AG04449 (cell line): ENCODE data around the gene EDN3.

Source experiments
- CTCF ChIA-PET: fragments of 350-600 bp; formaldehyde crosslinking; extraction: SDS; loops from one replicate; lab custom pipeline; 2021; ENCODE audit warnings: antibody characterized with exemption; lab: Yijun Ruan, JAX
- POLR2A ChIA-PET: fragments of 400-600, 350-600 bp; formaldehyde crosslinking; extraction: SDS; loops from one replicate; lab custom pipeline; 2020; ENCODE audit warnings: antibody characterized with exemption, inconsistent platforms; lab: Yijun Ruan, JAX
- DNase-seq: peaks from one replicate; pipeline ENCODE4 v3.0.0-alpha.2; 2010; ENCODE audit warnings: low read depth, low spot score
- H3K4me3 ChIP-seq: 2 replicates; pipeline ENCODE4 v1.5.1; 2011; ENCODE audit warnings: low read depth, mild to moderate bottlenecking, control low read depth, low read length
- CTCF ChIP-seq: IDR thresholded peaks from one replicate; pipeline ENCODE4 v1.5.1; 2011; ENCODE audit warnings: mild to moderate bottlenecking, moderate library complexity, low read length, control low read depth, inconsistent platforms; ENCODE audit not compliant: insufficient read depth; ENCODE audit errors: missing control alignments

The EDN3 gene

GRCh38 chr20:59322585-59323454 is 22.4 kb downstream of the EDN3 start:
- DNase-seq, result no peak
- H3K4me3 ChIP-seq, result no peak overlapping the region
- no peak for TF ChIP-seq CTCF
- POLR2A ChIA-PET, result no interaction called here
- CTCF ChIA-PET, result no interaction called here

- POLR2A ChIA-PET, result interaction anchor here (0.6 kb wide), 1 partner anchor 18 kb away, joined by 7 read pairs; no protein-coding TSS in a partner anchor
- no peak for TF ChIP-seq CTCF
- no peak for DNase-seq
- CTCF ChIA-PET, result no interaction called here
- H3K4me3 ChIP-seq, result no peak overlapping the region
Observed at GRCh38 chr20:59323731-59324130, 23.3 kb downstream of the EDN3 start.

- ChIA-PET POLR2A (no interaction called here), CTCF (interaction anchor here (0.7 kb wide), 1 partner anchor 78 kb away, joined by 3 read pairs; no protein-coding TSS in a partner anchor)
- no peak for TF ChIP-seq CTCF
- no peak for DNase-seq
- no peak overlapping the region for H3K4me3 ChIP-seq
Observed at GRCh38 chr20:59324521-59325141, 24.2 kb downstream of the EDN3 start.

- no peak for DNase-seq
- POLR2A ChIA-PET, result no interaction called here
- TF ChIP-seq CTCF, result no peak
- no peak overlapping the region for H3K4me3 ChIP-seq
- CTCF ChIA-PET, result interaction anchor here (0.7 kb wide), 1 partner anchor 77 kb away, joined by 3 read pairs; no protein-coding TSS in a partner anchor
Observed at GRCh38 chr20:59325142-59325523, 24.7 kb downstream of the EDN3 start.

- no peak for DNase-seq
- POLR2A ChIA-PET, result no interaction called here
- H3K4me3 ChIP-seq, result no peak overlapping the region
- CTCF ChIA-PET, result no interaction called here
- TF ChIP-seq CTCF, result no peak
Observed at GRCh38 chr20:59326188-59326587, 25.8 kb downstream of the EDN3 start.

GRCh38 chr20:59328071-59328470 is 27.7 kb downstream of the EDN3 start:
- POLR2A ChIA-PET, result no interaction called here
- H3K4me3 ChIP-seq, result no peak overlapping the region
- CTCF ChIA-PET, result no interaction called here
- no peak for TF ChIP-seq CTCF
- no peak for DNase-seq
